COLO668 (cell line): ENCODE results near the gene PHF23.
A peak's percentile ranks its signal among the peaks of the same experiment; 100 is the strongest.

Source experiments
- DNase-seq: peaks from one replicate; lab custom pipeline; 2025; ENCODE audit not compliant: unreplicated experiment; lab: John Stamatoyannopoulos, UW

The PHF23 gene

DNA sequence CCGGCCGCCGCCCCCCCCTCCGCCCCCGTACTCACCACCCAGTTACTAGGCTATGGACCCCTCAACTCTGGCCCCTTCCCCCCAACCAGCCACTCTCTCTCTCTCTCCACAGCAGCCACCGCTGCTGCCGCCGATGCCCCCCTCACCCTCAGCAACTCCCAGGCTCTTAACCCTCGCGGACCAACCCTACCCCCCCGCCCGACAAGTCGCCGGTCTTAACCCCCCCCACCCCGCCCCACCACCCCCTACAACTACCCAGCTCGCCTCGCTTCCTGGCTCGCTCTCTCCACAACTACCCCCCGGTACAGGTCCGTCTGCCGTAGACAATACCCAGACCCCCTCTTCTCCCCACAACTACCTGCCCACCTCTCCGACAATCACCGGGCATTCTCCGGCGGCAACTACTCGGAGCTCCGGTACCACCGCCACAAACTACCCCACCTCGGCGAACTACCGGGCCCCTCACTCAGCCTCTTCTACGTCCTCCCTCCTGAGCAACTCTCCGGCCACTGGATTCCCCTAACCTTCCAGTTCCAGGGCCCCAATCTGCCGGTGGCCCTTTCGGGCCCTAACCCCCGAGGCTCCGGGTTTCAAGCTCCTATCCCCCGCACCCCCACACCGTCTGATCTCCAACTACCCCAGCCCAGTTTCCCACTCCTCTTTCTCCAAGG is 702 bp downstream of the PHF23 start:
- DNase-seq: peak; percentile 22

DNA sequence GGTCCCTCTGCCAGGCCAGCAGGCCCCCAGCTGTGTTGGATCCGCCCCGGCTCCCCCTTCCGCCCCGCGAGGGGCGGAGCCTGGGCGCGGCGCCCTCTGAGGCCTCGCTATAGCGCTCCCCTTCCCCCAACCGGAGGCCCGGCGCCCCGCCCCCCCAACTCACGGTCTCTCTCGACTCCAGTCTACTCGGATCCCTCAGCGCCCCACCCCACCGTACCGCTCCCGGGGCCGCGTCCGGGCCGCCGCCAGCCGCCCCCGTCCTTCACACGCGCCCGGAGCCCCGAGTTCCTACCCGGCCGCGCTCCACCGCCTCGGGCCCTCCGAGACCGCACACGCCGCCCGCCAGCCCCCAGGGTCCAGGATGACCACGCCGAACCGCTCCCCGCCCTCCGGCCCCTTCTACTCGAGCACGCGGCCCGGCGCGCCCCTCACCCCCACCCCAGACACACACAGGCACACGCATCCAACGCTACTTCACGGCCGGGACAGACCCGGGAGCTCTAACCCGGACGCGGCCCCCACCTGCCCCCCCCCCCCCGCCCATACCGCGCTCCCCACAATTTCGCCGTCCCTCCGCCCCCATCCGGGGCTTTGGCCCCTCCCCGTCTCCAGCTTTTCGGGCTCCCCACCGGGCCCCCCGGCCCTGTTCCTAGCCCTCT is 1.4 kb downstream of the PHF23 start:
- DNase-seq: peak; percentile 64

DNA sequence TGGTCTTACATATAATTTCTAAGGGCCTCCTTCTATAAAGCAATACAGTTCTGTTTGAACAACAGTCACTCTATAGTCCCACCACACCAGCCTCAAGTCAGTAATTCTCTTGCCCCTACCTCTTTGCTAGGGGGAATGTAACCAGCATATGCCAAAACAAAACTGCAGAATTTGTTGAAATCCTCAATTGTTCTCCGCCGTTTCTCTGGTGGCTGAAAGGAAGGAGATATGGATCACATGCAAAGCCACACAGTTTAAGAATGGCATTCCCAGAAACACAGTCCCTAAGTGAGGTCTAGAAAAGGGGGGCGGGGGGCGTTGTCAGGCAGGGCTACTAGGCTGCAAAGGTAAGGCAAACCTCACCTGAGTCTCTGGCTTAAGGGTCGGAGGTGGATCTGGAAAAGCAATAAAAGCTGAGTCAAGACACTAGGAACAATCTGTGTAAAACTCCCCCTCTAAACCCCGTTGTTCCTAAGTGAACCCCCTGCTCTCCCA is 1.9 kb downstream of the PHF23 start:
- DNase-seq: no peak

DNA sequence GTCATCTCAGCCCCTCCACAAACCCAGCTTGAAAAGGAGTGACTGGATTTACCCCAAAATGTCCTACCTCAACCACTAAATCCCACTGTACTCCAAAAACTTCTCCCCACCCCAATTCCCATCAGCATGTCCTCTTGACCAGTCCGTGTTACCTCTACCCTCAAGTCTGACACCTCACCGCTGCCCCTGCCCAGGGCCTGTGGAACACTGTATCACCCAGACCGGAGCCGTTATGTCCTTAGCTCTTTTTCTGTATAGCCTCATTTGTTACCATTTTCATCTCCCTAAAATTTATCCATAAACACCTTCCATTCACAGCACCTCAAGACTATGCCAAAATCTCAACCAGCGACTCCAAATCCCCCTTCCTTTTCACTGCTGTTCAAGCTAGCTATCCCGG is 2.4 kb downstream of the PHF23 start:
- no peak for DNase-seq

DNA sequence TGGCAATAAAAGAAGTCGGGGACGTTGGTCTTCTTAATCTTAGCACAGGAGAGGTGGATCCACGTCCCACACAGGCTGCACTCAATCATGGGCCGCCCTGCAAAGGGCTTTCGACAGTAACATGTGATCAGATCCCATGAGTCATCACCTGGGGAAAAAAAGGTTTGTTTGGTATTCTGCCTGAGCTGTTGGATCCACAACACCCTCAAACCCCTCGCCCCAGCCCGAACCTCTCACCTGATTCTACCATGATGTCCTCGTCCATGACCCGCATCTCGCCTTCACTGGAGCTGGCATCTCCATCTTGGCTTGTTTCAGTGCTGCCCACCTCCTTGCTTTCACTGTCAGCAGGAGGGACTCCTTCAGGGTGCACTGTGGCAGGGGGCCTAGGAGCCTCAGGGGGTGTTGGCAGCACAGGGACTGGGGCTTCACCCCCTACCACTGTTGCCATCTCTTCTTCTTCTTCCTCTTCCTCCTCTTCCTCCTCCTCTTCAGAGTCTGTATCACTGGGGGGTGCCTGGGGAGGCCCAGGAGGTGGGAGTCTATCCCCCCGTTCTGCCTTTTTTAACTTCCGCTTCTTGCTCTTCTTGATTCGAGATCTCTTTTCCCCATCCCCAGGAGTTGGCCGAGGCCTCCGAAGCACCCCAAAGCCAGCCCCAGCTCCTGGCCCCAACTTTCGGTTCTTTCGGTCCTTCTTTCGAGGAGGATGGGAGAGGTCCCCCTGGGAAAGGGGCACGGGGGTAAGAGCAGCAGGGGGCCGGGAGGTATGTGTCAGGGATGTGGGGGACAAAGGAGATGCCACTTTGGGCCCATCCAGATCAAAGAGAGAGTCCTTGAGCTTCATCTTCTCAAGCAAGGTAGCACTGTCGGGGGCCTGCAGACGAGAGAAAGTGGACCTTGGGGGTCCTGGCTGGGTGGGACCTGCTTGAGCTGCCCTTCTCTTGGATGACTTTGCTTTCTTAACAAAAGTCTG is 3.3 kb downstream of the PHF23 start:
- DNase-seq: no peak

DNA sequence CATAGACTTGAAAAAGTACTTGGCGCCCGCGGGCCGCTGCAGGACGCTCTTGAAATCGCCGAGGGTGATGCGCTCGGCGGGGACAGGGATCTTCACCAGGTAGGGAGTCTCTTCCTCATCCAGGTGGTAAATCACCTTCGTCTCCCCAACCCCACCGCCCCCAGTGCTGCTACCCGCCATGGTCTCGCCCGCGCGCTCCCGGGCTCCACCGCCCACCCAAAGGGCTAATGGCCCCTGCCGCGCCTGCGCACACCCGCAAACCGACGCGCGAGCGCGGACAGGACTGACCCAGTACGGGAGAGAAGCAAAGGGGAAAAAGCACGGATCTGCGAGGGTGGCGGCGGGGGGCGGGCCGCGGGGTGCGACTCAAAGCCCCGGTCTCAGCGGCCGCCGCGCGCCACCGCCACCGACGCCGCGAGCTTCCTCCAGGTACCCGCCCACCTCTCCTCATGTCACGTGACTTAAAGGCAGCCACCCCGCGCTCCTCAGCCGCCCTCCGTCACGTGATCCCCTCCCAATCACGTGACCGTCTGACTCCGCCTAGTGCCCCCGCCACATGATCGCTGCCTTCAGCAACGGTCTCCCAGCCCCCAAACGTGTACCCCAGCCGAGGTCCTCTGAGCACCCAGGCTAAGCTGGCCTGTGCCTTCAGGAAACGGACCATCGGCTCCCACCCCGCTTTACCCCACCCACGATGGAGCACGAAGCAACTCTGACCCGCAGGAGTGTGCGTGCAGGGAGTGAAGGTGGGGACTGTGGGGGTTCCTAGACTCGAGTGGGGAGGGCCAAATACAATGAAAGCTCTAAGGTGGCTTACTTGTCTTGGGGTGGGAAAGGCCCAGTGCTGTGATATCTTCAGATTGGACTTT is 4.9 kb downstream of the PHF23 start, which contains the start of gene DVL2:
Gene DVL2, minus strand, starts transcription at position 435 of the 869 bp plus-strand sequence. Its CDS starts 255 bp downstream, at position 180.
- DNase-seq: peak; percentile 87

DNA sequence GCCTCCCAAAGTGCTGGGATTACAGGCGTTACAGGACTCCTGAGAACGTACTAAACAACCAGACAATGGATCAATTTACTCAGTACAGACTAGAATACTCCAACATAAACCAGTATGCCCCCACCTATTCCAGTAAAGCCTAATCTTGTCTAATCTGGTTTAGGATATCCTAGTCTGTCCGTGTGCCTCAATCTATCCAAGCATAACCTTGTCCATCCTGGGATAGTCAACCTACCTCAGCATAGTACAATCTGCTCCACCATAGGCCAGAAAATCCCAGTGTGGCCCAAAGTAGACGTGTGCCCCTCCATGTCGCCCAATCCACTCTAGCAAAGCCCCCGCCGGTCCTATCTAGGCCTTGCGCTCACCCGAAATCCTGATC is 5.6 kb downstream of the PHF23 start:
- DNase-seq: no peak

DNA sequence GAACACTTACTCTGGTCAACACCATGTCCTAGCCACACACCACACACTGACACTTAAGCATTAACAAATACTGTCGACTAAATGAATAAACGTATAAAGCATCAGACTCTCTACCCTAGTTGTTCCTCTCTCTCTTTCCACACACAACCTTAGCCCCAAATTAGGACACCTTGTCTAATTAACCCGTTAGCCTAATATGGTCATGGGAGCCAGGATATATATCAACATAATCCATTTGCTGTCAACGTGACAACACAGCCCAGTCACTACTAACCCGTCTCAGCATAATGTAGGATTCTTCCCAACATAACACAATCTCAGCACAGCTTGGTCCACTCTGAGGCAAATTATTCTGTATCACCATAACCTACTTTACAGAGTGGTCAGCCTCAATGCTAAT is 7.1 kb downstream of the PHF23 start:
- no peak for DNase-seq

DNA sequence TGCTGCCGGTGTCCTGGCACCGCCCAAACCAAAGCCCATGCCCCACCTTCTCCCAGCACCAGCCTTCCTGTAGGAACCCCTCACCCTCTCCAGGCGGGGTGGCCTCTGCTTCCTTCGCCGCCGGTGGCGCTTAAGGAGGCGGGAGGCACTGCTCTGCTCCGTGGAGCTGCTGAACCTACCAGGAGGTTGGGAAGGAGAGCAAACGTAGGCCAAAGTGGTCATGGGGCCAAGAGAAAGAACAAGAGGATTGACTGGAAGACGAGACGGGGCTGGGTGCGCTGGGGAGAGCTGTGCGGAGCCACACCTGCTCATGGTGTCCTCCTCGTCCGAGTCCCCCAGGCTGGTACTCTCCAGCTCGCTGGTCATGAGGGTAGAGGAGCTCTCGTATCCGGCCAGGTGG is 9.8 kb downstream of the PHF23 start:
- no peak for DNase-seq

DNA sequence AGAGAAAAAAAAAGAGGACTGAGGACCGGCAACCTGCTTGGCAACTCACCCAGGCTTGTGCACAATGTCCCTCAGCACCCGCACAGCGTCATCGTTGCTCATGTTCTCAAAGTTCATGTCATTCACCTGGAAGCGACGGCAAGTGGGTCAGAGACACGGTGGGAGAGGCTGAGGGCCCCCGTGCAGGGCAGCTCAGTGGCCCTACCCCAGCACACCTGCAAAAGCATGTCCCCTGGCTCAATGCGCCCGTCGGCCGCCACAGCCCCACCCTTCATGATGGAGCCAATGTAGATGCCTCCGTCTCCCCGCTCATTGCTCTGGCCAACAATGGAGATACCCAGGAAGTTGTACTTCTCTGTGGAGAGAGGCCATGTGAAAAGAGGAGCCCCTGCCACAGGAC is 10.3 kb downstream of the PHF23 start:
- no peak for DNase-seq

DNA sequence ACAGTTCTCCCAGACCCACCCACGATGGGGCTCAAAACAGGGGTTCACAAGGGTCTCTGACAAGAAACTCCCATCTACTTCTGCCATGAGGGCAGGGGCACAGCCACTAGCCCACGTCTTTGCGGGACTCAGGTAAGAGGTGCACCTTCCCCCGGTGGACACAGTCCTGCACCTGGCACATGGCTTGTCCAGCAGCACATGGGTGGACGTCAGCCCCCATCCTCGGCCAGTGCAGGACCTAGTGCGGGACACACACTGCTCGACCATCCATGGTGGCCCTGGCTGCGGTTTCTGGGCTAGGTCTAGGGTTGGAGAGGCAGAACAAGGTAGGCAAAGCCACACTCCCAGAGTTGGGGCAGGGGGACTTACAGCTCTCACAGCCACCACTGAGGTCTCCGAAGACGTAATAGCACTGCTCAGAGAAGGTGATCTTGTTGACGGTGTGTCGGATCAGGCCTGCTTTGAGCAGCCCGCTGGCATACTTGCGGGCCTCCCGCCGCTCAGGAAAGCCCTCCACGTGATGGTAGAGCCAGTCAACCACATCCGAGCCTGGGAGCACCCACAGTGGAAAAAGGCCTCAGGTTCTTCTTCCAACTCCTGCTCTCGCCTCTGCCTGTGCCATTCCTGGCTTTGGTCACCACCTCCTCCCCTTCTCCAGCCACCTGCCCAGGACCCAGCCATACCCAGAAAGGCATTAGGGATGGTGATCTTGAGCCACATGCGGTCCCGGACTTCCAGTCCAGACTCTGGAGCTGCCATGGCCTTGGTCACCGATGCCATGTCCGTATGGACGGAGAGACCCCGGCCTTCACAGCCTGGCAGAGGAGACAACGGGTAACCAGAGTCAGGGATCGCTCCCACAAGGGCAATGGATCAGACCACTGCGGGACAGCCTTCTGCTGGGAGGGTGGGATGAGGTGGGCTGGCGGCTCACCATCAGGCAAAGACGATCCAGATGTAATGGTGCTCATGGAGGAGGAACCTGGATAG is 12.2 kb downstream of the PHF23 start:
- DNase-seq: no peak

DNA sequence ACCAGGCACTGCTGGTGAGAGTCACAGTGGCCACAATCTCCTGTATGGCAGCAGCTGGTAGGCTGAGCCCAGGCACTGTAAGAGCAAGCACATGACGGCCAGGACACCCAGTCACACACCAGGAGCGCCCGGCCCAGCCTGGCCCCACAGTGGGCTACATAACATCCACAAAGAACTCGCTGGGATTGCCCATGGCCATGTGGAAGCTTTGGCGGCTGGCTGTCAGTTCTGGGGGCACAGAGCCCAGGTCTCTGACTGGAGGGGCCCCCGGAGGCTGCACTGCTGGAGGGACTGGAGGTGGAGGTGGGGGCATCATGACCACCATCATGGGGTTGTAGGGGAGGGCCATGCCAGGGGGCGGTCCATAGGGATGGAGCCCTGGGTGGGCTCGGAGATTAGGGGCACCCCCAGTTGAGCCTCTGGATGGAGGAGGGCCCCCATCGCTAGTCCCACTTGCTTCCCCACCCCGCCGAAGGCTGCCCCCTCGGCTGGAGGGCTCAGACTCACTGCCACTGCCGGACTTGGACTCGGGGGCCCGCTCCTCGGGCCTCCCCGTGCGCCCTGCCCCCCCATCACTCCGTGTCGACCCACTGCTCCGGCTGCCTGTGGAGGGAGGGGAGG is 13.4 kb downstream of the PHF23 start:
- no peak for DNase-seq

DNA sequence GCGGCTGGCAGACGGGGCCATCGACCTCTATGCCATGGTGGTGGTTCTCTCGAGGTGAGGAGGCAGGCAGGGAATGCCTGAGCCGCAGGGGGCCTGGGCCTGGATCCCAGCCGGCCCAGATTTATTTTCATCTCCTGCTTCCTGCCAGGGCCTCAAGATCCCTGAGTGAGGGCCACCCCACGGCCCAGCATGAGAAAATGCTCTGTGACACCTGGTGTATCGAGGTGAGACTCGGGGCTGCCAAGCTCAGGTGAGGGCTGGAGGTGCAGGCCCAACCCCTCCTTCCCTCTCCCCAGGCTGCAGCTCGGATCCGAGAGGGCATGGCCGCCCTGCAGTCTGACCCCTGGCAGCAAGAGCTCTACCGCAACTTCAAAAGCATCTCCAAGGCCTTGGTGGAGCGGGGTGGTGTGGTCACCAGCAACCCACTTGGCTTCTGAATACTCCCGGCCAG is 14.6 kb downstream of the PHF23 start:
- no peak for DNase-seq

DNA sequence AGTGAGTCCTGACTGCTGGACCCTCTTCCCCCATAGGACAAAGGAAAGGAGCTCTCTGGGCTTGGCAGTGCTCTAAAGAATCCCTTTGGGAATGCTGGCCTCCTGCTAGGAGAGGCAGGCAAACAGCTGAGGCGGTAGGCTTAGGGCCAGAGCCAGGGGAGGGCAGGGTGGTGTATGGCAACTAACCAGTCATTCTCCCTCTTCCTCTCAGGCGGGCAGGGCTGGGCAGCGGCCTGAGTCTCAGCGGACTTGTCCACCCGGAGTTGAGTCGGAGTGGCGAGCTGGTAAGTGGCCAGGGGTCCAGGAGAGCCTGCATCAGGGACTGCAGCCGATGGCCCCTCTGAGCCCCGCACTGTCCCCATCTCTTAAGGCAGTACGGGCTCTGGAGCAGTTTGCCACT is 15.1 kb downstream of the PHF23 start:
- no peak for DNase-seq

DNA sequence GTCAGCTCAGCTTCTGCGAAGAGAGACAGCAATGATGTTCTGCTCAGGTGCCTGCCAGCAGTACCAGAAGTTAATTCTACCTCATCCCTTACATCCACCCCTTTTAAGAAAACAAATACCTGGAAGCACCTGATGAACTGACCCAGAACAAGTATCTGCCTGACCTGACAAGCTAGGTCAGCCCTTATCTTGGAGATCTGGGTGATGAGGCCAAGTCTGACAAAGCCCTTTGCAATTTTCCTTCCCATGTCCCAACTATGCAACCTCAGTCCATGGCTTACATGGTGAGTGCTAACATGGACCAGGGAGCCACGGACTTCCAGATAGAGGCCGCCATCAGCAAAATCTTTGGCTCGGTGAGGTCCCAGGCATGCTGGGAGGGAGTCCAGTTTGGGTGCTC is 15.9 kb downstream of the PHF23 start:
- no peak for DNase-seq

DNA sequence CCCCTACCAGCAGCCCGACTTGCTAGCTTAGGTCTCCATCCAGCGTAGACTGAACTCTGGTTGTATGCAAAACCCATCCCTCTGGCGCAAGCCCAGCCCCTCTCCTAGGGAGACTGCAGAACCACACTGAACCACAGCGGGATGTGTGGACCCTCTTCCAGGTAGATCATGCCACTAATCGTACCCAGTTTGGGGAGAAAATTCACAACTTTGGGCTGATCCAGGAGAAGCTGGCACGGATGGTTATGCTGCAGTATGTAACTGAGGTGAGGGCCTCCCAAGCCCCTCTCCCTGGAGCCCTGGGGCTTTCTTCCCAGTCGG is 16.3 kb downstream of the PHF23 start:
- no peak for DNase-seq

DNA sequence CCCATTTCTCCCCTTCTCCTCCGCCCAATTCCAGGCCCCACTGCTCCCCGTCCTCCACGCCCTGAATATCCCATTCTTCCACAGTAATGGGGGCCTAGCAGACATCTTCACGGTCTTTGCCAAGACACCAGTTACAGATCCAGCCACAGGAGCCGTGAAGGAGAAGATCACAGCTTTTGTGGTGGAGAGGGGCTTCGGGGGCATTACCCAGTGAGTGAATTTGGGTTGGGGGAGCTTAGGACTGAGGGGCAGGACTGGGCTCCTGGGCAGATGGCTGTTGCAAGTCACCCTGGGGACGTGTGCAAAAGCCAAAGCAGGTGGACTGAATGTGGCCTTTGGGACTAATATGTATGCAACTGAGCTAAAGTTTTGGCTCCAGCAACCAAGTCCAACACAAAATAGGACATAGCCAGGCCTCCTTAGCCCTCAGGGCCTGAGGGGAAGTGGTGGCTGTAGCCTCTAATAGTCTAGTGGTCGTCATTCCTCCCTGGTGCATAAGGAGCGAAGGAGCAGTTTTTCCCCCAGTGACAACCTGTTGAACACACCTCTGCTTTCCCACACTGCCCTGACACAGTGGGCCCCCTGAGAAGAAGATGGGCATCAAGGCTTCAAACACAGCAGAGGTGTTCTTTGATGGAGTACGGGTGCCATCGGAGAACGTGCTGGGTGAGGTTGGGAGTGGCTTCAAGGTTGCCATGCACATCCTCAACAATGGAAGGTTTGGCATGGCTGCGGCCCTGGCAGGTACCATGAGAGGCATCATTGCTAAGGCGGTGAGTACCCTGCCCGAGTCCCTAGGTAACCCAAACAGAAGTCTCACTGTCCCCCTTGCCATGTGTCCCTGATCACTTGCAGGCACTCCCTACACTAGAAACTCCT is 16.9 kb downstream of the PHF23 start:
- no peak for DNase-seq
